IMR-90 (cell line): ENCODE measurements around the gene GRAMD1B. TPM values are rescaled to one million over a fixed set of nuclear protein-coding genes. Genes with fewer than 3 reads are reported as not detected.

Source experiments
- ATAC-seq: fragments of 200-7000 bp; cut with Tn5 transposase; 2 replicates; pipeline ENCODE4 v1.9.1; 2020; ENCODE audit warnings: low read depth, mild to moderate bottlenecking, moderate library complexity
- BruUV-seq: library from RNA; stranded (reverse); fragments of 400-500 nt; replicated peaks from 2 replicates; lab custom pipeline; 2021; lab: Mats Ljungman, UMichigan
- CTCF ChIA-PET: fragments of 300-600 bp; formaldehyde crosslinking; extraction: SDS; loops from one replicate; lab custom pipeline; 2021; ENCODE audit warnings: antibody characterized with exemption; lab: Yijun Ruan, JAX
- POLR2A ChIA-PET: fragments of 300-600 bp; sonication (Branson Sonifier 250); formaldehyde crosslinking; loops from one replicate; lab custom pipeline; 2022; ENCODE audit warnings: antibody characterized with exemption; ENCODE audit not compliant: unreplicated experiment; lab: Charles Lee
- DNase-seq: peaks from one replicate; pipeline ENCODE4 v3.0.0; 2013
- H2AFZ ChIP-seq: replicated peaks from 2 replicates; pipeline ENCODE3; 2013; ENCODE audit warnings: low read length, mild to moderate bottlenecking; ENCODE audit not compliant: poor library complexity
- H2AK5ac ChIP-seq: 2 replicates; pipeline ENCODE4 v1.6.1; 2013; ENCODE audit warnings: low read depth, low read length, inconsistent platforms
- H2AK9ac ChIP-seq: replicated peaks from 2 replicates; pipeline ENCODE3; 2013; ENCODE audit warnings: mild to moderate bottlenecking, low read depth, low read length, moderate library complexity; ENCODE audit not compliant: poor library complexity
- H2BK120ac ChIP-seq: 2 replicates; pipeline ENCODE4 v1.6.1; 2013; ENCODE audit warnings: low read depth, low read length, inconsistent platforms
- H2BK15ac ChIP-seq: 3 replicates; pipeline ENCODE4 v1.6.1; 2013; ENCODE audit warnings: low read depth, low read length, inconsistent platforms
- H2BK20ac ChIP-seq: 2 replicates; pipeline ENCODE4 v1.6.1; 2013; ENCODE audit warnings: low read depth, mild to moderate bottlenecking, inconsistent platforms, low read length, moderate library complexity
- H2BK5ac ChIP-seq: 2 replicates; pipeline ENCODE4 v1.6.1; 2013; ENCODE audit warnings: mild to moderate bottlenecking, low read depth, low read length, inconsistent platforms; ENCODE audit not compliant: poor library complexity, severe bottlenecking
- H3K14ac ChIP-seq: replicated peaks from 2 replicates; pipeline ENCODE4 v1.6.1; 2013; ENCODE audit warnings: low read depth, low read length, inconsistent platforms
- H3K18ac ChIP-seq: 2 replicates; pipeline ENCODE4 v1.6.1; 2013; ENCODE audit warnings: low read depth, low read length, control low read depth
- H3K23ac ChIP-seq: 2 replicates; pipeline ENCODE4 v1.6.1; 2013; ENCODE audit warnings: low read depth, low read length, inconsistent platforms
- H3K27ac ChIP-seq: 2 replicates; pipeline ENCODE4 v1.5.1; 2013; ENCODE audit warnings: mild to moderate bottlenecking, control low read depth, low read length; ENCODE audit not compliant: insufficient read depth
- H3K27me3 ChIP-seq: 2 replicates; pipeline ENCODE4 v1.6.1; 2013; ENCODE audit warnings: low read length; ENCODE audit not compliant: control insufficient read depth, insufficient read depth
- H3K36me3 ChIP-seq: 2 replicates; pipeline ENCODE4 v1.6.1; 2013; ENCODE audit warnings: low read length, mixed read lengths; ENCODE audit not compliant: control insufficient read depth, insufficient read depth
- H3K4ac ChIP-seq: 2 replicates; pipeline ENCODE4 v1.6.1; 2013; ENCODE audit warnings: low read depth, low read length, inconsistent platforms
- H3K4me1 ChIP-seq: 2 replicates; pipeline ENCODE4 v1.6.1; 2013; ENCODE audit warnings: low read length, mixed read lengths; ENCODE audit not compliant: control insufficient read depth, insufficient read depth
- H3K4me2 ChIP-seq: 2 replicates; pipeline ENCODE4 v1.6.1; 2013; ENCODE audit warnings: low read depth, mild to moderate bottlenecking, control low read depth, low read length, moderate library complexity
- H3K4me3 ChIP-seq: 2 replicates; pipeline ENCODE4 v1.5.1; 2013; ENCODE audit warnings: low read depth, mild to moderate bottlenecking, control low read depth, low read length, moderate library complexity; ENCODE audit not compliant: insufficient read depth
- H3K56ac ChIP-seq: 2 replicates; pipeline ENCODE4 v1.6.1; 2013; ENCODE audit warnings: low read length, inconsistent platforms; ENCODE audit not compliant: insufficient read depth; ENCODE audit errors: extremely low read depth
- H3K79me1 ChIP-seq, 2 experiments: 2 replicates each; pipeline ENCODE4 v1.6.1; 2013; ENCODE audit warnings: low read length in 2 of 2, inconsistent platforms in 1 of 2, low read depth in 1 of 2
- H3K9ac ChIP-seq: 2 replicates; pipeline ENCODE4 v1.6.1; 2013; ENCODE audit warnings: low read depth, low read length, control low read depth
- H3K9me1 ChIP-seq: 2 replicates; pipeline ENCODE4 v1.6.1; 2013; ENCODE audit warnings: low read length, inconsistent platforms; ENCODE audit not compliant: insufficient read depth
- H3K9me3 ChIP-seq: 2 replicates; pipeline ENCODE4 v1.6.1; 2013; ENCODE audit warnings: low read length; ENCODE audit not compliant: control insufficient read depth, insufficient read depth
- H4K20me1 ChIP-seq: 2 replicates; pipeline ENCODE4 v1.6.1; 2013; ENCODE audit warnings: low read length, inconsistent platforms; ENCODE audit not compliant: insufficient read depth
- H4K5ac ChIP-seq: 2 replicates; pipeline ENCODE4 v1.6.1; 2013; ENCODE audit warnings: mild to moderate bottlenecking, low read depth, low read length, control low read depth
- H4K8ac ChIP-seq, 2 experiments: 2 replicates each; pipeline ENCODE4 v1.6.1; 2013; ENCODE audit warnings: low read depth in 2 of 2, low read length in 2 of 2, control low read depth in 1 of 2, inconsistent platforms in 1 of 2
- H4K91ac ChIP-seq: 2 replicates; pipeline ENCODE4 v1.6.1; 2013; ENCODE audit warnings: low read depth, low read length, inconsistent platforms; ENCODE audit not compliant: insufficient read depth
- BHLHE40 ChIP-seq: fragments of 150-350 bp; IDR thresholded peaks from 2 replicates; pipeline ENCODE4 v1.6.1; 2016; ENCODE audit warnings: mild to moderate bottlenecking, low read depth, low read length
- CEBPB ChIP-seq: IDR thresholded peaks from 2 replicates; pipeline ENCODE4 v1.6.1; 2012; ENCODE audit warnings: low read depth, low read length, improper control_type of control experiment
- CHD1 ChIP-seq: IDR thresholded peaks from 2 replicates; pipeline ENCODE4 v1.6.1; 2012; ENCODE audit warnings: low read depth, low read length, improper control_type of control experiment
- ELK1 ChIP-seq: fragments of 150-350 bp; IDR thresholded peaks from 2 replicates; pipeline ENCODE4 v1.6.1; 2016; ENCODE audit warnings: low read depth, mild to moderate bottlenecking, low read length, moderate library complexity, borderline replicate concordance
- FOS ChIP-seq: fragments of 150-350 bp; IDR thresholded peaks from 2 replicates; pipeline ENCODE4 v1.6.1; 2016; ENCODE audit warnings: low read depth, low read length
- MAFK ChIP-seq: IDR thresholded peaks from 2 replicates; pipeline ENCODE4 v1.6.1; 2012; ENCODE audit warnings: low read depth, low read length, improper control_type of control experiment
- MAZ ChIP-seq: IDR thresholded peaks from 2 replicates; pipeline ENCODE4 v1.6.1; 2012; ENCODE audit warnings: low read depth, mild to moderate bottlenecking, low read length, improper control_type of control experiment, moderate library complexity, borderline replicate concordance
- MXI1 ChIP-seq: IDR thresholded peaks from 2 replicates; pipeline ENCODE4 v1.6.1; 2012; ENCODE audit warnings: low read depth, mild to moderate bottlenecking, low read length, moderate library complexity, borderline replicate concordance
- NFE2L2 ChIP-seq: fragments of 150-350 bp; IDR thresholded peaks from 2 replicates; pipeline ENCODE4 v1.6.1; 2016; ENCODE audit warnings: low read depth, mild to moderate bottlenecking, low read length
- POLR2A ChIP-seq: IDR thresholded peaks from 2 replicates; pipeline ENCODE4 v1.6.1; 2012; ENCODE audit warnings: mild to moderate bottlenecking, low read depth, low read length
- RAD21 ChIP-seq: IDR thresholded peaks from 2 replicates; pipeline ENCODE4 v1.6.1; 2012; ENCODE audit warnings: low read length, improper control_type of control experiment
- RCOR1 ChIP-seq: IDR thresholded peaks from 2 replicates; pipeline ENCODE4 v1.6.1; 2012; ENCODE audit warnings: mild to moderate bottlenecking, low read length, improper control_type of control experiment; ENCODE audit not compliant: insufficient replicate concordance
- RFX5 ChIP-seq: IDR thresholded peaks from 2 replicates; pipeline ENCODE4 v1.8.0; 2012; ENCODE audit warnings: low read depth, mild to moderate bottlenecking, low read length, moderate library complexity
- SMC3 ChIP-seq: fragments of 150-350 bp; IDR thresholded peaks from 2 replicates; pipeline ENCODE4 v1.6.1; 2016; ENCODE audit warnings: low read depth, mild to moderate bottlenecking, antibody characterized with exemption, low read length, moderate library complexity
- WGBS, 2 experiments: methylation state at CpG; one replicate each; pipeline versions ENCODE4 v1.1.5 to v1.1.7; 2013; ENCODE audit warnings: missing lambda C conversion rate in 2 of 2; ENCODE audit not compliant: insufficient read length in 1 of 2; ENCODE audit errors: extremely low coverage in 2 of 2; 5-methylcytosine and 5-hydroxymethylcytosine counted together
- dilution Hi-C: fragments of 300-500 bp; cut with HindIII; formaldehyde crosslinking; loops from one replicate; pipeline ENCODE4 v1.14.3; 2018; ENCODE audit warnings: low sequenced_read_pairs; ENCODE audit not compliant: unreplicated experiment
- in situ Hi-C: fragments of 300-500 bp; cut with MboI; formaldehyde crosslinking; loops from 3 replicates; pipeline ENCODE4 v1.14.3; 2019; ENCODE audit warnings: low sequenced_read_pairs, inconsistent platforms, mixed read lengths
- intact Hi-C: fragments of 100-400 bp; cut with micrococcal nuclease; formaldehyde crosslinking; loops from 2 replicates; pipeline ENCODE4 v1.10.0; 2022
- polyA plus RNA-seq, 3 experiments: library from polyadenylated mRNA; depleted of rRNA; stranded (reverse); fragments of >200 nt; gene quantifications; 2 replicates each; pipeline ENCODE4 v1.2.3, GENCODE V29; 2012; ENCODE audit warnings: low replicate concordance in 1 of 3
- total RNA-seq: library from RNA; depleted of rRNA; stranded (reverse); fragments of >200 nt; gene quantifications from 2 replicates; pipeline ENCODE4 v1.2.3, GENCODE V29; 2012
- TF ChIP-seq, protein P1 (sequence below): conservative IDR thresholded peaks from 2 replicates; pipeline ENCODE4 v1.5.1; 2012; ENCODE audit warnings: mild to moderate bottlenecking, low read depth, low read length, improper control_type of control experiment
- TF ChIP-seq, protein P2 (sequence below): fragments of 150-350 bp; IDR thresholded peaks from 2 replicates; pipeline ENCODE4 v1.6.1; 2017; ENCODE audit warnings: mild to moderate bottlenecking, antibody characterized with exemption, low read length, low read depth

GRAMD1B gene
- total and polyA plus RNA-seq, 2 of the 4 experiments (the other 2 are of a cell fraction): 7.1 to 7.2 TPM

DNA sequence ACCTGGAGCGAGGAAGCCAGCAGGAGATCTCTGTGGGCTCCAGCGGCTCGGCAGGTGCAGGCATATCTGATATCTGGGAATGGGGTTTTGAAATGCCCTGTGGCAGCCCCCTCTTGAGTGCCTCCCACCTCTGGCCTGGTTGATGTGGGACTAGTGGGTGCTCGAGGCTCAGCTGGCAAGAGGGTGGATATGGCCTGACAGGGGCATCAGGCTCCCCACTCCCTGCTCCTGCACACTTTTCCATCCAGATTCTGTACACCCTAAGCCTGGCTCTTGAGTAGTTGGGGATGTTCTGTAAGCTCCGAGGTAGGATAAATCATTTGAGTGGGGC is 149.4 kb downstream of the GRAMD1B start:
- Histone ChIP-seq H4K5ac (no peak overlapping the region), H3K23ac (no peak overlapping the region), H2AK5ac (no peak overlapping the region), H4K91ac (no peak overlapping the region), H2AFZ (no peak overlapping the region), H2BK120ac (no peak overlapping the region), H3K27ac (no peak overlapping the region), H3K56ac (no peak overlapping the region), H3K4me1 (no peaks in the 10 kb centered on the region), H2BK20ac (no peak overlapping the region), H3K18ac (no peak overlapping the region), H3K4me2 (no peak overlapping the region), H3K9me1 (peaks cover 4% of the 10 kb centered on the region), H2BK15ac (no peak overlapping the region), H3K9me3 (no peaks in the 10 kb centered on the region), H3K9ac (no peak overlapping the region), H3K36me3 (no peaks in the 10 kb centered on the region), H3K27me3 (no peaks in the 10 kb centered on the region), H2BK5ac (no peak overlapping the region), H3K14ac (no peak overlapping the region), H4K20me1 (peaks cover 8% of the 10 kb centered on the region; the same call in 1 of the 2 replicates), H3K4me3 (no peak overlapping the region), H3K4ac (no peak overlapping the region), H4K8ac (no peak overlapping the region), H3K79me1 (0 out of 4 replicates have a peak, but pooled peaks cover 0 to 7% of the 10 kb centered on the region in 2 experiments), H2AK9ac (no peak overlapping the region)
- dilution Hi-C loops: no loop called here
- WGBS, 2 experiments: 100% methylated on average over 2 of the region's 5 CpGs; no CpG with 5 or more reads in 1 of the 2 experiments
- no TSS peak for BruUV-seq
- POLR2A ChIA-PET: no interaction called here
- ATAC-seq (no peak), DNase-seq (no peak)
- intact Hi-C loops: loop anchor here (10.0 kb wide), 1 partner anchor 275 kb away; no protein-coding TSS in a partner anchor
- in situ Hi-C loops: no loop called here
- TF ChIP-seq, protein P1, sequence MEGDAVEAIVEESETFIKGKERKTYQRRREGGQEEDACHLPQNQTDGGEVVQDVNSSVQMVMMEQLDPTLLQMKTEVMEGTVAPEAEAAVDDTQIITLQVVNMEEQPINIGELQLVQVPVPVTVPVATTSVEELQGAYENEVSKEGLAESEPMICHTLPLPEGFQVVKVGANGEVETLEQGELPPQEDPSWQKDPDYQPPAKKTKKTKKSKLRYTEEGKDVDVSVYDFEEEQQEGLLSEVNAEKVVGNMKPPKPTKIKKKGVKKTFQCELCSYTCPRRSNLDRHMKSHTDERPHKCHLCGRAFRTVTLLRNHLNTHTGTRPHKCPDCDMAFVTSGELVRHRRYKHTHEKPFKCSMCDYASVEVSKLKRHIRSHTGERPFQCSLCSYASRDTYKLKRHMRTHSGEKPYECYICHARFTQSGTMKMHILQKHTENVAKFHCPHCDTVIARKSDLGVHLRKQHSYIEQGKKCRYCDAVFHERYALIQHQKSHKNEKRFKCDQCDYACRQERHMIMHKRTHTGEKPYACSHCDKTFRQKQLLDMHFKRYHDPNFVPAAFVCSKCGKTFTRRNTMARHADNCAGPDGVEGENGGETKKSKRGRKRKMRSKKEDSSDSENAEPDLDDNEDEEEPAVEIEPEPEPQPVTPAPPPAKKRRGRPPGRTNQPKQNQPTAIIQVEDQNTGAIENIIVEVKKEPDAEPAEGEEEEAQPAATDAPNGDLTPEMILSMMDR: no peak
- TF ChIP-seq FOS (no peak), MAFK (no peak), MXI1 (no peak), NFE2L2 (no peak), MAZ (no peak), CEBPB (no peak), RCOR1 (no peak), RFX5 (no peak), POLR2A (no peak), BHLHE40 (no peak), ELK1 (no peak), RAD21 (no peak), SMC3 (no peak), CHD1 (no peak)
- TF ChIP-seq, protein P2, sequence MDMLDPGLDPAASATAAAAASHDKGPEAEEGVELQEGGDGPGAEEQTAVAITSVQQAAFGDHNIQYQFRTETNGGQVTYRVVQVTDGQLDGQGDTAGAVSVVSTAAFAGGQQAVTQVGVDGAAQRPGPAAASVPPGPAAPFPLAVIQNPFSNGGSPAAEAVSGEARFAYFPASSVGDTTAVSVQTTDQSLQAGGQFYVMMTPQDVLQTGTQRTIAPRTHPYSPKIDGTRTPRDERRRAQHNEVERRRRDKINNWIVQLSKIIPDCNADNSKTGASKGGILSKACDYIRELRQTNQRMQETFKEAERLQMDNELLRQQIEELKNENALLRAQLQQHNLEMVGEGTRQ: no peak
- CTCF ChIA-PET: interaction anchor here (1.5 to 2.6 kb wide), 3 partner anchors 8 to 132 kb away, joined by 12 to 29 read pairs (median 14); no protein-coding TSS in a partner anchor
